ENCODE results near the gene MYO18B.
"Not testable (repeated sequence)": the region's sequence is repeated elsewhere in the genome, so short reads cannot be mapped to it uniquely, and the experiment has no call there.

The MYO18B gene

GRCh38 chr22:25704701-25705100, 37.3 kb upstream of the MYO18B start:
- Mint-ChIP-seq H3K4me1 (peaks cover under 1% of the 10 kb centered on the region), H3K36me3 (peaks cover 3% of the 10 kb centered on the region), H3K27me3 (peaks cover 1% of the 10 kb centered on the region), H3K4me3 (no peak overlapping the region), H3K9me3 (no peaks in the 10 kb centered on the region), H3K27ac (no peak overlapping the region)

- Mint-ChIP-seq H3K4me1 (peaks cover 6% of the 10 kb centered on the region), H3K9me3 (no peaks in the 10 kb centered on the region), H3K27ac (no peak overlapping the region), H3K36me3 (peaks cover 3% of the 10 kb centered on the region), H3K4me3 (no peak overlapping the region), H3K27me3 (no peaks in the 10 kb centered on the region)
These were observed 35.8 kb upstream of the MYO18B start for GRCh38 chr22:25706197-25706596.

DNA sequence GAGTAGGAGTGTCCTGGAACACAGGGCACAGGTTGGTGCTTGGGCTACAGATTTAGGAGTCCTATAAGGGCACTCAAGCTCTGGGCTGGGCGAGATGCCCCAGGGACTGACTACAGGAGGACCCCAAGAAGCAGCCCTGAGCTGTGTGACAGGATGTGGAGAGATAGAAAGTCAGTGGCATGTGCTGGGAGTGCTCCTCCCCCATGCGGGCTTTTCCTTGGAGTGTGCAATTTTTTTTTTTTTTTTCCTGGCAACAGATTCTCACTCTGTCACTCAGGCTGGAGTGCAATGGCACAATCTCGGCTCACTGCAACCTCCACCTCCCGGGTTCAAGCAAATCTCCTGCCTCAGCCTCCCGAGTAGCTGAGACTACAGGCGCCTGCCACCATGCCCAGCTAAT, 33.6 kb upstream of the MYO18B start:
- not testable (repeated sequence) for H3K9me3 Mint-ChIP-seq, H3K4me3 Mint-ChIP-seq, H3K36me3 Mint-ChIP-seq

GRCh38 chr22:25709758-25710157, 32.2 kb upstream of the MYO18B start:
- Mint-ChIP-seq H3K36me3 (peaks cover 6% of the 10 kb centered on the region), H3K27ac (no peak overlapping the region), H3K27me3 (no peaks in the 10 kb centered on the region), H3K4me3 (no peak overlapping the region), H3K4me1 (peaks cover 6% of the 10 kb centered on the region), H3K9me3 (no peaks in the 10 kb centered on the region)

More for the DNA sequence above, 33.6 kb upstream of the MYO18B start:
- H3K4me1 Mint-ChIP-seq, H3K27ac Mint-ChIP-seq, H3K27me3 Mint-ChIP-seq: not testable (repeated sequence)

DNA sequence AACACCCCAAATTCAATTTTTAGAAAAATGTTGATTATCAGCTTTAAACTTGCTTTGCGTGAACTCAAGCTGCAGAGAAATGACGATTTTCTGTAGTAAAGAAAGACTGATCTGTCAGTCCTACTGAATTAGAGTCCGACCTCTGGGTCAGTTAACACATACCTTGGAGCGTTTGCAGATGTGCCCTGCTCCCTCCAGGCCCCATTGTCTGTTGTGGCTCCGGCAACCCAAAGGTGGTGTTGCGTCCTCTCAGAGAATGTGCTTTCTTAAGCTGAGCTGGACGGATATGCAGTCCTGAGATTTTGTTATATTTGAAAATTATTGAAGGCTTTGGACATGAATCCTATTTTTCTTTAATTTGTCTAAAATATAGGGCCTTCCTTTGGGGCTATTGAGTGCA, 31.5 kb upstream of the MYO18B start:
- Mint-ChIP-seq H3K9me3 (no peaks in the 10 kb centered on the region), H3K36me3 (peaks cover 6% of the 10 kb centered on the region), H3K27me3 (no peaks in the 10 kb centered on the region), H3K4me3 (no peak overlapping the region), H3K27ac (no peak overlapping the region), H3K4me1 (peaks cover 6% of the 10 kb centered on the region)

DNA sequence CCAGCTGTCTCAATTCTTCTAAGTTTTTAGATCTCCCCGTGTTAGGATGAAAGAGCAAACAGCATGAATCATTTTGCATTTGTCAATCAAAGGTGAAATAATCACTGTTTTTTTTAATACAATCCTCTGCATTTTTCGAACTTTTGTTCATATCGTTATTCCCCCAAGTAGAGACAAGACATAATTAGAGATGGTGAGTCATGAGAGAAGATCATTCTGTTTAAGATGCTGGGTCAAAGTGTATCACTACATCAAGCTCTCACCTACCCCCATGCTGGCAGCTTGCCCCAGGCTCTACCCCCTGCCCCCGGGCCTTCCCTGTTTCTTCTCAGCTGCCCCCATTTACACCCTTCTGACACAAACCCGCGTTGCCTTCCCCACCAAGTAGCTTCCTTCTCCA, 30.5 kb upstream of the MYO18B start:
- H3K36me3 Mint-ChIP-seq = peaks cover 6% of the 10 kb centered on the region
- no peaks in the 10 kb centered on the region for H3K9me3 Mint-ChIP-seq

DNA sequence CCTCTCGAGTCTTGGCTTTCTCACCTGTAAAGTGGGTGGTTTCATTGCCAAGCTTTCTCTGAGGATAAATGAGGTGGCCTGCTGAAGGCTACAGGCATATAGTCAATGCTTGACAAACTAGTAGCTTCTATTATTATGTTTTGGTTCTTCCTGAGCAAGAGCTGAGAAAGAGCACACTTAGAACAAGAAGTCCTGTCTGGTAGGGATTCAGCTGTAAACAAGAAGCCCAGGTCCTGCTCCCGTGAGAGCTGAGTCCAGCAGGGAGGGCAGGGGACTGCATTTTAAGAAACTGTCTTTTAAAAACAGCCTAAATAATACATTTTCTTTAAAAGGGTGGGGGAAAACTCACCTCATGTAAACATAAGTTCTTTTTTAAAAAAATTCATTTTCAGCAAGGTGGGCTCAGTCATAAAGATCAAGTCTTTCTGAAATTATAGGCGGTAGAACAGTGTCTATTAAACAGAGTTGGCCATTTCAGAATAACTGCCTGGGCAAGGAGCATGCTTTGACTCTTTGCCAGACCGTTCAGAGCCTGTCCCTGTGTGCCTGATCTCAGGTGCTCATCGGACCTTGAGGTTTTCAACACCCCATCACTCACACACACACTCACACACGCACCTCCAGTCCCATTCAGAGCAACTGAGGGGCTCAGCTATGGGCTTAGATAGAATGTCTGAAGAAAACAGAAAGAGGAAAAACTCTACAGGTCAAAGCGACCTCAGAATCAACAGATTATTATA, 29.2 kb upstream of the MYO18B start:
- Mint-ChIP-seq H3K4me3 (no peak overlapping the region), H3K27me3 (no peaks in the 10 kb centered on the region), H3K27ac (no peak overlapping the region), H3K9me3 (no peaks in the 10 kb centered on the region), H3K4me1 (peaks cover 6% of the 10 kb centered on the region), H3K36me3 (peaks cover 3% of the 10 kb centered on the region)

More for the DNA sequence above, 30.5 kb upstream of the MYO18B start:
- Mint-ChIP-seq H3K27ac (no peak overlapping the region), H3K4me1 (peaks cover 6% of the 10 kb centered on the region), H3K4me3 (no peak overlapping the region), H3K27me3 (no peaks in the 10 kb centered on the region)

- Mint-ChIP-seq H3K27ac (no peak overlapping the region), H3K36me3 (peaks cover 3% of the 10 kb centered on the region), H3K27me3 (no peaks in the 10 kb centered on the region), H3K4me1 (peaks cover 6% of the 10 kb centered on the region), H3K4me3 (no peak overlapping the region), H3K9me3 (no peaks in the 10 kb centered on the region)
These were observed 27.9 kb upstream of the MYO18B start for GRCh38 chr22:25714070-25714469.

DNA sequence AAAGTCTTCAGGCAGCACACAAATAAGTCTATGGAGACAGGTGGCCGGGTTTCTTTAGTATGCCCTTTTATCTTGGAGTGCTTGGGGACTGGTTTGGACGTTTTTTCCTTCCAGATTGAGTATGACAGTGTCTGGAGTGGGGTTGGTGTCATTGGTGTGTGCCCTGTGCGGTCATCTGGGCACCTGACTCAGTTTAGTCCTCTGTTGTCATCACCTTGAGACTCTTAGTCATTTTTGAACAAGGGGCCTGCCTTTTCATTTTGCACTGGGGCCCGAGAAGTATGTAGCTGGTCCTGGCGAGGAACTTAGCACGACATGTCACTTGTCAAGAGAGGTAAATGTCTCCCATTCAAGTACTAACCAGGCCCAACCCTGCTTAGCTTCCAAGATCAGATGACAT, 27.2 kb upstream of the MYO18B start:
- H3K36me3 Mint-ChIP-seq = peaks cover 3% of the 10 kb centered on the region

GRCh38 chr22:25716637-25717036, 25.4 kb upstream of the MYO18B start:
- Mint-ChIP-seq H3K36me3 (no peaks in the 10 kb centered on the region), H3K4me3 (no peak overlapping the region), H3K4me1 (no peaks in the 10 kb centered on the region), H3K9me3 (no peaks in the 10 kb centered on the region), H3K27me3 (no peaks in the 10 kb centered on the region), H3K27ac (no peak overlapping the region)

More for the DNA sequence above, 27.2 kb upstream of the MYO18B start:
- Mint-ChIP-seq H3K27me3 (no peaks in the 10 kb centered on the region), H3K4me1 (peaks cover 5% of the 10 kb centered on the region), H3K9me3 (no peaks in the 10 kb centered on the region), H3K4me3 (no peak overlapping the region), H3K27ac (no peak overlapping the region)

GRCh38 chr22:25718135-25718840, 23.7 kb upstream of the MYO18B start:
- no peaks in the 10 kb centered on the region for H3K36me3 Mint-ChIP-seq
- H3K4me3 Mint-ChIP-seq = no peak overlapping the region
- H3K27me3 Mint-ChIP-seq = no peaks in the 10 kb centered on the region
- no peak overlapping the region for H3K27ac Mint-ChIP-seq
- H3K4me1 Mint-ChIP-seq = no peaks in the 10 kb centered on the region
- no peaks in the 10 kb centered on the region for H3K9me3 Mint-ChIP-seq

- H3K36me3 Mint-ChIP-seq = no peaks in the 10 kb centered on the region
- H3K27ac Mint-ChIP-seq = no peak overlapping the region
- H3K27me3 Mint-ChIP-seq = no peaks in the 10 kb centered on the region
- no peaks in the 10 kb centered on the region for H3K4me1 Mint-ChIP-seq
- H3K4me3 Mint-ChIP-seq = no peak overlapping the region
- H3K9me3 Mint-ChIP-seq = no peaks in the 10 kb centered on the region
These were observed 19.8 kb upstream of the MYO18B start for GRCh38 chr22:25722223-25722622.

DNA sequence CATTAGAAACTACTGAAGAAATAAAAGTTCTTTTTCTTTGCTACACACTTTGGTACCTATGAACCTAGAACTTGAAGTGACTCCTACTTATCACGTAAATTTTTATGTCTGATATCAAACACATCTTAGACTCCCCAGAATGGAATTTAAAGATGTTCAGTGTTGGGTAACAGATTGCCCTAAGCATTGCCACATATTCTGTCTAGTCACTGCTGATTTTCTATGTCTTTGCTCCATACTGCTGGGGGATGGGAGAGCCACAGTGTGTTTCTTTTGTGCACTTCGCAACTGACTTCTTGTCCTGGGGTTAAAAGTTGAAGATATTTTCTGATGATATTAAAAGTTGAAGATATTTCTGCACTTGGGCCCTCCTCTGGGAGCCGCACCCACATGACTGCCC, 19.4 kb upstream of the MYO18B start:
- Mint-ChIP-seq H3K4me3 (no peak overlapping the region), H3K4me1 (no peaks in the 10 kb centered on the region), H3K36me3 (no peaks in the 10 kb centered on the region), H3K27ac (no peak overlapping the region), H3K27me3 (no peaks in the 10 kb centered on the region), H3K9me3 (no peaks in the 10 kb centered on the region)

DNA sequence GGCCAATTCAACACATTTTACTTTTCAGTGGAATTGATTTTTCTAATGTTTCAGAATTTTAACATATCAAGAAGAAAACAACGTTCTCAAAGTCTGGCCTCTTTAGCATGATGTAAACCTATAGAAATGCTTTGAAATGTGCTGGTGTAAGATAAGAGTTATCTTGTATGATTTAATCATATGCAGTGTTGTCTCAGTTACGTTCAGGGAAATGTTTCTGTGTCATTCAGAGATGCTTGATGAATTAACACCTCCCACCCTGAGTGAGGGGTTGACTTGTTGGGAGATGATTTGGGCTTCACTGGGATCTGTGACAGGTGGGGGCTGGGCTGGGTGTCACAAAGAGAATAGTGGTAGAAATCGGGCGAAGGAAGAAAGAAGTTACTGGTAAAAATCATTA, 15.7 kb upstream of the MYO18B start:
- Mint-ChIP-seq H3K27ac (no peak overlapping the region), H3K4me1 (no peaks in the 10 kb centered on the region), H3K4me3 (no peak overlapping the region), H3K36me3 (no peaks in the 10 kb centered on the region), H3K9me3 (no peaks in the 10 kb centered on the region), H3K27me3 (no peaks in the 10 kb centered on the region)

DNA sequence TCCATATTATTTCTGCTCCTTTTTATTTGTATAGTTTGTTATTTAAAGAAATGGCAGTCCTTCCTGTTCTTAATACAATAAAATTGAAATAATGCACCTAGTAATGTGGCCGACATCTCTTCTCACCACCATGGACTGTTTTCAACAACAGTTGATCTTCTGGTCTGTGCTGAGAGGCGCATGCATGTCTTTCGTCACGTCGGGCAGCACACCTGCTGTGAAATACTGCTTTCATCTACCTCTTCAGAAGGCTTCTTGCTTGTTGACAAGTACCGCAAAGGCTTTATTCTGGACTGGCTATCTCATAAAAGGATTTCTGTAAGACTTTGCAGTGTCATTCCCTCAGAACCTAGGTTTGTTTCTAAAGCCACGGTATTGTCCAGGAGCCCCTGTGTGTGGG, 13.9 kb upstream of the MYO18B start:
- H3K9me3 Mint-ChIP-seq = no peaks in the 10 kb centered on the region

More for the DNA sequence above, 13.9 kb upstream of the MYO18B start:
- H3K36me3 Mint-ChIP-seq = no peaks in the 10 kb centered on the region
- H3K4me3 Mint-ChIP-seq = no peak overlapping the region
- no peaks in the 10 kb centered on the region for H3K4me1 Mint-ChIP-seq
- no peaks in the 10 kb centered on the region for H3K27me3 Mint-ChIP-seq
- H3K27ac Mint-ChIP-seq = peak overlapping the region; percentile 46

Measured in activated naive CD4-positive, alpha-beta T cell treated with anti-CD3 and anti-CD28 coated beads, Interleukin-2, amount 50 U/mL, for 24 hours (primary cell).